IPS DF 6.9 (cell line): ENCODE results near the gene CKAP5.
"Not testable (repeated sequence)": the region's sequence is repeated elsewhere in the genome, so short reads cannot be mapped to it uniquely, and the experiment has no call there.

Experiments used
- DNase-seq: peaks from one replicate; pipeline ENCODE4 v3.0.0-alpha.2; 2013; ENCODE audit warnings: low read depth, low spot score
- H3K27ac ChIP-seq: one replicate; pipeline ENCODE4 v1.5.1; 2013; ENCODE audit warnings: low read length, control low read depth
- H3K27me3 ChIP-seq: 2 replicates; pipeline ENCODE4 v1.6.1; 2013; ENCODE audit warnings: mild to moderate bottlenecking, low read length; ENCODE audit not compliant: control insufficient read depth, insufficient read depth
- H3K36me3 ChIP-seq: 2 replicates; pipeline ENCODE4 v1.6.1; 2013; ENCODE audit warnings: low read length; ENCODE audit not compliant: control insufficient read depth, insufficient read depth
- H3K4me1 ChIP-seq: 2 replicates; pipeline ENCODE4 v1.6.1; 2013; ENCODE audit warnings: low read length; ENCODE audit not compliant: control insufficient read depth, insufficient read depth
- H3K4me3 ChIP-seq: 2 replicates; pipeline ENCODE4 v1.5.1; 2013; ENCODE audit warnings: mild to moderate bottlenecking, low read length
- H3K9me3 ChIP-seq: 2 replicates; pipeline ENCODE4 v1.6.1; 2013; ENCODE audit warnings: low read length, inconsistent platforms; ENCODE audit not compliant: control insufficient read depth, insufficient read depth
- WGBS: extraction: QIAGEN DNeasy Blood & Tissue Kit; methylation state at CpG from one replicate; pipeline ENCODE4 v1.1.7; 2013; ENCODE audit warnings: mixed read lengths, missing lambda C conversion rate; ENCODE audit not compliant: insufficient read length, insufficient coverage; 5-methylcytosine and 5-hydroxymethylcytosine counted together

The CKAP5 gene

DNA sequence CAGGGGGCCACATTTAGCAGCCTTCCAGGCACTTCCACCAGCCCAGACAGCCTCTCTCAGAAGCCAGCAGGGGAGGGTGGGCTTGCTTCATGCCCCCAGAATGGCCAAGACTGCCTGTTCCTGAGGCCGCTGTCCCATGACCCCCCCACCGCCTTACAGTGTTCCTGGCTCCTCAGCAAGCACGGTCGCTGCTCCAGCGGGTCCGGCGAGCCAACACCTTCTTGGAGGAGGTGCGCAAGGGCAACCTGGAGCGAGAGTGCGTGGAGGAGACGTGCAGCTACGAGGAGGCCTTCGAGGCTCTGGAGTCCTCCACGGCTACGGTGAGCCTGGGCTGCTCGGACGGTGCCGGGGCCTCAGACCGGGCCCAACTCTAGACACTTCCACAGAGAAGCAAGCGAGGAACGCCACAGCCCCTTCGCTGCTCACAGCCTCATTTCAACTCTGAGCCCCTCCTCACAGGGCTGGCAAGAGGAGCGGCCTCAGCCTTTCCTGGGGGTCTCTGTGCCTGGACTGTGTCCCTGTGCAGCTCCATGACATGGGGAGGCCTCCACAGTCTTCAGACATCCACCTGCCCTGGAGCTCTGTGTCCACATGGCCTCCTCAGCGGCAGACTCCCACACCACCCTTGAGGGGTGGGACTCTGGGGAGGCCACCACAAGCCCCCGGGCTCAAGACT lies 126.4 kb downstream of the CKAP5 start:
- no peak overlapping the region for H3K27ac ChIP-seq

DNA sequence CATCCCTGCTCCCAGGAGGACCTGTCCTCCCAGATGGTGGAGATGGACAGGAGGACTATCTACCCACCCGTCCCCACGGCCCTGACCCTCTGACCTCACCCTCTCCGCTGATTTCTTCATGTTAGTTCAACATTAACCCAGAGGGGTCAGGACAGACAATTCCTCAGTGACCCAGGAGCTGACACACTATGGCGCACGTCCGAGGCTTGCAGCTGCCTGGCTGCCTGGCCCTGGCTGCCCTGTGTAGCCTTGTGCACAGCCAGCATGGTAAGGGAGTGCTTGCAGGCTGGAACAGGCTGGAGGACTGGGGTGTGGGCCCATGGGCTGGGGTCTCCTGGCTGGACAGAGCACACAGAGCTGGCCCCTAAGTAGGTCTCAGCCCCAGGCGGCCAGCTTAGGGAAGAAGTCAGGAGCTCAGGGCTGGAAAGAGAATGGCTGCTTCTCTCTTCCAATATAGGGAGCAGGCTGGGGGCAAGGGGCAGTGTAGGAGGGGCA lies 127.0 kb downstream of the CKAP5 start, which contains the start of gene F2:
F2 (plus strand) TSS at position 166 of the 495 bp plus-strand sequence; CDS start at position 189, 23 bp downstream.
- Histone ChIP-seq H3K9me3 (no peaks in the 10 kb centered on the region), H3K4me3 (no peak within 1 kb of the TSS), H3K4me1 (peaks cover under 1% of the 10 kb centered on the region; the same call in 1 of the 2 replicates), H3K27me3 (no peaks in the 10 kb centered on the region), H3K27ac (no peak within 1 kb of the TSS), H3K36me3 (no peaks in the 10 kb centered on the region)
- no peak for DNase-seq
- no CpG with 5 or more reads among the region's 7 CpGs for WGBS

More for the DNA sequence above, 126.4 kb downstream of the CKAP5 start:
- Histone ChIP-seq H3K36me3 (no peaks in the 10 kb centered on the region), H3K9me3 (no peaks in the 10 kb centered on the region), H3K4me1 (peaks cover 3% of the 10 kb centered on the region; the same call in 1 of the 2 replicates), H3K4me3 (no peak overlapping the region), H3K27me3 (no peaks in the 10 kb centered on the region)
- no CpG with 5 or more reads among the region's 25 CpGs for whole genome bisulfite sequencing
- no peak for DNase-seq

DNA sequence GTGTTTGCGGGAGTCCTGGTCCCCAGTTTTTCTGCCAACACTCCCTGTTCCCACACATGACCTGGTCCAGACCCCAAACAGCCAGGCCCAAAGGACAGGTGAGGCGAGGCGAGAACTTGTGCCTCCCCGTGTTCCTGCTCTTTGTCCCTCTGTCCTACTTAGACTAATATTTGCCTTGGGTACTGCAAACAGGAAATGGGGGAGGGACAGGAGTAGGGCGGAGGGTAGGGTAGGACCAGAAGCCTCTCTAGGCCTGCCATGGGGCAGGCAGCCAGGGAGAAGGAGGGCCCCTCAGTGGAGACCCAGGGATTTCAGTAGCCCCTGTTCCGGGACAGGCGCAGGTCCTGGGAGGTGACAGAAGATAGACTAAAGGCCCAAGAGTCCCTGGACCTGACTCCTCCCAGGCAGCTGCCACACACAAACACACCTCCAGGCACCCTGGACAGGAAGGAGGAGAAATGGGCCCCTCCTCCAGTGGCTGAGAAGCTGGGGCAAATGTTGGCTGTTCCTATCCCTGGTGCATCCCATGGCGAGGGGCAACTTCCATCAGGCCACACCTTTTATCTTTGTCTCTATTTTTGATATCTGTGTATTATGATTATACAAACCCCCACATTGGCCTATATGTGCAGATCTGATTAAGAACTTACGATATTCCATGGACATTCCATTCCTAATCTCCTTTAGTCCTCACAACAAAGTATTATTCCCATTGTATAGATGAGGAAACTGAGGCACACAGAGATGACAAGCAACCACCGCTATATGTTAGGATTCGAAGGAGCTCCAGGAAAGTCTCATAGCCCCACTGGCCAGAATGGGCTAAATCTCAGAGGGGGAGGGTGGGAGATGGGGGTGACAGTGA lies 127.7 kb downstream of the CKAP5 start:
- no CpG with 5 or more reads among the region's 11 CpGs for WGBS
- no peaks in the 10 kb centered on the region for H3K27me3 ChIP-seq
- no peaks in the 10 kb centered on the region for H3K9me3 ChIP-seq
- no peak overlapping the region for H3K27ac ChIP-seq
- no peaks in the 10 kb centered on the region for H3K36me3 ChIP-seq
- no peaks in the 10 kb centered on the region for H3K4me1 ChIP-seq
- no peak for DNase-seq
- no peak overlapping the region for H3K4me3 ChIP-seq

- not testable (repeated sequence) for H3K9me3 ChIP-seq, H3K27me3 ChIP-seq, H3K4me3 ChIP-seq, DNase-seq, H3K36me3 ChIP-seq, H3K27ac ChIP-seq, H3K4me1 ChIP-seq
- WGBS, result no CpG with 5 or more reads among the region's 2 CpGs
Measured at GRCh38 chr11:46717825-46718154, 128.3 kb downstream of the CKAP5 start.

DNA sequence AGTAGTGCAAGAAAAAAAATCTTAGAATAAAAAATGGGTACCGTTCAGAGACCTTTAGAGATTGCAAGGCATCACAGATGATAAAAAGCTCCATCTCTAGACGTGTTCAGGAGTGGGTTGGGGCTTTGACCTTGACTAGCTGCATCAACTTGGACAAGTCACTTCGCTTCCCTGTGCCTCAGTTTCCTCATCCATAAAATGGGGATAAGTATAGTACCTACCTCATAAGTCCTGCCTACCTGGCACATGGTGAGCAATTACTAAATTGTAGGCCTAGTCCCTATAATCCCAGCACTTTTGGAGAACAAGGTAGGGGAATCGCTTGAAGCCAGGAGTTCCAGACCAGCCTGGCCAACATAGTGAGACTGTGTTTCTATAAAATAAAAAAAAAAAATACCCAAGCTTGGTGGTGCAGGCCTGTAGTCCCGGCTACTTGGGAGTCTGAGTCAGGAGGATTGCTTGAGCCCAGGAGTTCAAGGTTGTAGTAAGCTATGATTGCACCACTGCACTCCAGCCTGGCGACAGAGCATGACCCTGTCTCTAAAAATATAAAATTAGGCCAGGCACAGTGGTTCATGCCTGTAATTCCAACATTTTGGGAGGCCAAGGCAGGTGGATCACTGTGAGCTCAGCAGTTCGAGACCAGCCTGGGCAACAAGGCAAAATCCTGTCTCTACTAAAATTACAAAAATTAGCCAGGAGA lies 133.1 kb downstream of the CKAP5 start:
- Histone ChIP-seq H3K4me1 (no peaks in the 10 kb centered on the region), H3K9me3 (no peaks in the 10 kb centered on the region), H3K27ac (no peak overlapping the region), H3K27me3 (no peaks in the 10 kb centered on the region), H3K4me3 (no peak overlapping the region), H3K36me3 (no peaks in the 10 kb centered on the region)
- WGBS, result no CpG with 5 or more reads among the region's 7 CpGs
- DNase-seq, result no peak

DNA sequence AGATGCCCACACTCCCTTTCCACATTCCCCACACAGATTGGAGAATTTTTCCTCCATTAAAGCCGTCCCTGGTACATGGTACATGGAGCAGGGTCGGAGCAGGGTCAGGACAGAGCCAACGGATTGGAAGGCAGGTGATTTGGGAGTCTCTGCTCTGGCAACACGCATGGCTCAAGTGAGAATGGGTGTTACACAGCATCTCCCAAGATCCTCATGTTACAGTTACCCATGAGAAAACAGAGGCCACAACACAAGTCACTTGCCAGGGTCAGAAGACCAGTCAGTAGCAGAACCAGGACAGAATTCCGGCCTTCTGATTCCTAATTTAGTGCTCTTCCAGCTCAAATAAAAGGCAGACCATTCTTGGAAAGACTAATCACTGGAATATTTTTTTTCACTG lies 134.8 kb downstream of the CKAP5 start:
- no peaks in the 10 kb centered on the region for H3K4me1 ChIP-seq

GRCh38 chr11:46710821-46711269 lies 135.2 kb downstream of the CKAP5 start:
- DNase-seq, result no peak
- H3K36me3 ChIP-seq, result peaks cover 3% of the 10 kb centered on the region; the same call in 1 of the 2 replicates
- H3K9me3 ChIP-seq, result no peaks in the 10 kb centered on the region
- H3K4me1 ChIP-seq, result no peaks in the 10 kb centered on the region
- H3K27ac ChIP-seq, result no peak overlapping the region
- no peak overlapping the region for H3K4me3 ChIP-seq
- no CpG with 5 or more reads among the region's 10 CpGs for WGBS
- H3K27me3 ChIP-seq, result no peaks in the 10 kb centered on the region

More for the DNA sequence above, 134.8 kb downstream of the CKAP5 start:
- no peak for DNase-seq
- Histone ChIP-seq H3K4me3 (no peak overlapping the region), H3K9me3 (no peaks in the 10 kb centered on the region), H3K27ac (no peak overlapping the region), H3K36me3 (no peaks in the 10 kb centered on the region), H3K27me3 (no peaks in the 10 kb centered on the region)
- no CpG with 5 or more reads among the region's 5 CpGs for WGBS

GRCh38 chr11:46709351-46709750 lies 136.7 kb downstream of the CKAP5 start:
- not testable (repeated sequence) for H3K4me1 ChIP-seq, H3K4me3 ChIP-seq, H3K27me3 ChIP-seq, DNase-seq, H3K9me3 ChIP-seq, H3K27ac ChIP-seq
- peaks cover 16% of the 10 kb centered on the region for H3K36me3 ChIP-seq
- WGBS, result no CpG with 5 or more reads among the region's 9 CpGs

DNA sequence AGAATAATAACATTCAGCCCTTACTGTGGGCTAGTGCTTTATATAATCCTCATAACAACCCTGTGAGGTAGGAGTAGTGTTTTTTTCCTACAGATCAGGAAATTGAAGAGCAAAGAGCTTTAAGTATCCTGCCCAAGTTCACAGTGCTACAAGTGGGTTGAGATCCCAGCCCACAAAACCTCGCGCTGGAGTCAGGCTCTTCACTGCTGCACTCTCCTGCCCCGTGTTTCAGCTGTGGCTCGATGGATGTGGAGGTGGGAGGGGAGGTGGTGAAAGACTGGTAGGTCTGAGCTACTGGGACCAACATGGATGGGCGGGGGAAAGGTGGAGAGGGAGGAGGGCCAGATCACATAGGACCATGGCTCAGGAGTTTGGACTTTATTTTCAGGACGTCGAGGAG lies 139.2 kb downstream of the CKAP5 start:
- Histone ChIP-seq H3K4me3 (no peak overlapping the region), H3K36me3 (peaks cover 25% of the 10 kb centered on the region), H3K9me3 (no peaks in the 10 kb centered on the region), H3K27ac (no peak overlapping the region), H3K27me3 (no peaks in the 10 kb centered on the region), H3K4me1 (no peaks in the 10 kb centered on the region)
- no CpG with 5 or more reads among the region's 7 CpGs for WGBS
- no peak for DNase-seq

DNA sequence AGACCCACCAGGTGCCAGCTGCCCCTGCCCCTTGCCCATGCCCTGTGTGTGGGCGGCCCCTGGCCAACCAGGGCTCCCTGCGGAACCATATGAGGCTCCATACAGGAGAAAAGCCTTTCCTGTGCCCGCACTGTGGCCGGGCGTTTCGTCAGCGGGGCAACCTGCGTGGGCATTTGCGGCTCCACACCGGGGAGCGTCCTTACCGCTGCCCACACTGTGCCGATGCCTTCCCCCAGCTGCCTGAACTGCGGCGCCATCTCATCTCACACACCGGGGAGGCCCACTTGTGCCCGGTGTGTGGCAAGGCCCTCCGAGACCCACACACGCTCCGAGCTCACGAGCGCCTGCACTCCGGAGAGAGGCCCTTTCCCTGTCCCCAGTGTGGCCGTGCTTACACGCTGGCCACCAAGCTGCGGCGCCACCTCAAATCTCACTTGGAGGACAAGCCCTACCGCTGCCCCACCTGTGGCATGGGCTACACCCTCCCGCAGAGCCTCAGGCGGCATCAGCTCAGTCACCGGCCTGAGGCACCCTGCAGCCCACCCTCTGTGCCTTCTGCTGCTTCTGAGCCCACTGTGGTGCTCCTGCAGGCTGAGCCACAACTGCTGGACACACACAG lies 140.9 kb downstream of the CKAP5 start:
- WGBS, result no CpG with 5 or more reads among the region's 31 CpGs
- H3K27me3 ChIP-seq, result no peaks in the 10 kb centered on the region
- no peak for DNase-seq
- no peak overlapping the region for H3K4me3 ChIP-seq
- peaks cover 25% of the 10 kb centered on the region for H3K36me3 ChIP-seq
- no peaks in the 10 kb centered on the region for H3K9me3 ChIP-seq
- no peaks in the 10 kb centered on the region for H3K4me1 ChIP-seq
- H3K27ac ChIP-seq, result no peak overlapping the region
